GM23248 (cell line): ENCODE data around the gene AEBP1. TPM values are rescaled to one million over a fixed set of nuclear protein-coding genes. Genes with fewer than 3 reads are reported as not detected.

ENCODE experiments used
- DNase-seq: peaks from one replicate; pipeline ENCODE4 v3.0.0-alpha.2; 2015
- H2AFZ ChIP-seq: fragments of 200-600 bp; sonication (generic); 2 replicates; pipeline ENCODE4 v1.6.1; 2016; ENCODE audit warnings: antibody characterized with exemption
- H3F3A ChIP-seq: fragments of 200-600 bp; sonication (generic); 2 replicates; pipeline ENCODE4 v1.6.1; 2016; ENCODE audit warnings: mild to moderate bottlenecking, antibody characterized with exemption, mixed run types; ENCODE audit not compliant: insufficient read depth
- H3K27ac ChIP-seq: fragments of 200-600 bp; sonication (generic); 2 replicates; pipeline ENCODE4 v1.5.1; 2016; ENCODE audit warnings: mild to moderate bottlenecking
- H3K27me3 ChIP-seq: fragments of 200-600 bp; sonication (generic); replicated peaks from 2 replicates; pipeline ENCODE4 v1.6.1; 2016; ENCODE audit warnings: mild to moderate bottlenecking; ENCODE audit not compliant: insufficient read depth
- H3K36me3 ChIP-seq: fragments of 200-600 bp; sonication (generic); 2 replicates; pipeline ENCODE4 v1.6.1; 2016; ENCODE audit warnings: low read depth, mild to moderate bottlenecking
- H3K4me1 ChIP-seq: fragments of 200-600 bp; sonication (generic); 2 replicates; pipeline ENCODE4 v1.6.1; 2016; ENCODE audit warnings: mild to moderate bottlenecking; ENCODE audit not compliant: insufficient read depth
- H3K4me2 ChIP-seq: fragments of 200-600 bp; sonication (generic); one replicate; pipeline ENCODE4 v1.6.1; 2016; ENCODE audit warnings: mild to moderate bottlenecking; ENCODE audit not compliant: unreplicated experiment
- H3K4me3 ChIP-seq: fragments of 200-600 bp; sonication (generic); 2 replicates; pipeline ENCODE4 v1.5.1; 2016; ENCODE audit warnings: mild to moderate bottlenecking
- H3K79me2 ChIP-seq: fragments of 200-600 bp; sonication (generic); 2 replicates; pipeline ENCODE4 v1.6.1; 2016; ENCODE audit warnings: mild to moderate bottlenecking; ENCODE audit not compliant: insufficient read depth
- H3K9ac ChIP-seq: fragments of 200-600 bp; sonication (generic); 2 replicates; pipeline ENCODE4 v1.6.1; 2016; ENCODE audit warnings: mild to moderate bottlenecking
- H3K9me2 ChIP-seq: fragments of 200-600 bp; sonication (generic); 2 replicates; pipeline ENCODE4 v1.6.1; 2016; ENCODE audit warnings: mixed run types, mild to moderate bottlenecking, moderate library complexity; ENCODE audit not compliant: insufficient read depth
- H3K9me3 ChIP-seq: fragments of 200-600 bp; sonication (generic); one replicate; pipeline ENCODE4 v1.6.1; 2017; ENCODE audit warnings: low read depth
- H4K20me1 ChIP-seq: fragments of 200-600 bp; sonication (generic); 2 replicates; pipeline ENCODE4 v1.6.0; 2016; ENCODE audit not compliant: insufficient read depth
- EZH2 ChIP-seq: fragments of 200-600 bp; sonication (generic); IDR thresholded peaks from 2 replicates; pipeline ENCODE4 v1.6.1; 2018; ENCODE audit warnings: antibody characterized with exemption, mild to moderate bottlenecking; ENCODE audit not compliant: insufficient read depth, poor library complexity, severe bottlenecking
- EZH2phosphoT487 ChIP-seq: fragments of 200-600 bp; sonication (generic); IDR thresholded peaks from 2 replicates; pipeline ENCODE4 v1.6.1; 2018; ENCODE audit warnings: antibody characterized with exemption, moderate library complexity, mild to moderate bottlenecking, low read depth; ENCODE audit not compliant: insufficient read depth
- WGBS, 2 experiments: methylation state at CpG; one replicate each; pipeline ENCODE4 v1.1.6; 2015 to 2017; ENCODE audit warnings: low lambda C conversion rate in 2 of 2, low coverage in 1 of 2; ENCODE audit errors: missing lambda C conversion rate in 2 of 2; 5-methylcytosine and 5-hydroxymethylcytosine counted together
- in situ Hi-C: fragments of 300-500 bp; cut with MboI; formaldehyde crosslinking; loops from 2 replicates; pipeline ENCODE4 v1.15.0; 2020
- polyA plus RNA-seq: library from polyadenylated mRNA; unstranded; fragments of >200 nt; fragmentation: Nextera tagmentation; extraction: Ambion mirVana; gene quantifications from 2 replicates; pipeline ENCODE4 v1.2.1, GENCODE V29; 2016
- total RNA-seq: library from RNA; depleted of rRNA; stranded (reverse); fragments of >200 nt; shearing (Covaris generic); gene quantifications from 2 replicates; pipeline ENCODE4 v1.2.3, GENCODE V29; 2014

Gene AEBP1
- total and polyA plus RNA-seq, 2 experiments from 2014 or later: 46.6 to 53.0 TPM

DNA sequence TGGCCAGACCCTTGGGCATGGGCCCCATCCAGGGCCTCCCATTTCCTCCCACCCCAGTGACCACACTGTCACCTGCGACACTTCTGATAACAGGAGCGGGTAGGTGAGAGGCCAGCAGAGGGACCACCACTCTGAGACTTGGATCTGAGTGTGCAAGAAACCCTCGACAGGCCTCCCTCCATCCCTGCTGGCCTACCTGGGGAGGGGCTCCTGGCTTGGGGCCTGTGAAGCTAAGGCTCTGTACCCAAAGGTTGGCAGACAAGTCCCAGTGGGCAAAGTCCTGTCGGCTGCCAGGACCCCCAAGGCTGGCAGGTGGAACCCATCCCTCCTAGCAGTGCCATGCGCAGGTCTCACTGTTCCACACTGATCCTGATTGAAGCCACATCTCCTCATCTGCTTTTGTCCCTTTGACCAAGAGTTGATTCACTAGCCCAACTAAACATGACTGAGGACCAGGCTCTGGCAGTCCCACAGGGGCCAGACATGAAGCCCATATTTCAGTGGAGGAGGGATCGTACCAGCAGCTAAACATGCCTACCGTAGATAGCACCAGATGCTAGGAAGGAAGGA is 37.6 kb upstream of the AEBP1 start:
- 72 to 79% methylated on average over 7 of the region's 7 CpGs for WGBS, 2 experiments
- Histone ChIP-seq H3K4me3 (no peak overlapping the region), H3K9me3 (no peaks in the 10 kb centered on the region), H3K36me3 (no peaks in the 10 kb centered on the region), H3K79me2 (no peaks in the 10 kb centered on the region), H2AFZ (no peak overlapping the region), H3K4me1 (peaks cover 13% of the 10 kb centered on the region; the same call in 1 of the 2 replicates), H3K9me2 (no peaks in the 10 kb centered on the region), H3K27me3 (no peaks in the 10 kb centered on the region), H3K4me2 (no peak overlapping the region), H3K9ac (no peak overlapping the region), H3F3A (peaks cover 28% of the 10 kb centered on the region), H4K20me1 (no peaks in the 10 kb centered on the region), H3K27ac (no peak overlapping the region)
- DNase-seq: no peak
- in situ Hi-C loops: no loop called here
- TF ChIP-seq EZH2phosphoT487: no peak
- TF ChIP-seq EZH2: no peak

DNA sequence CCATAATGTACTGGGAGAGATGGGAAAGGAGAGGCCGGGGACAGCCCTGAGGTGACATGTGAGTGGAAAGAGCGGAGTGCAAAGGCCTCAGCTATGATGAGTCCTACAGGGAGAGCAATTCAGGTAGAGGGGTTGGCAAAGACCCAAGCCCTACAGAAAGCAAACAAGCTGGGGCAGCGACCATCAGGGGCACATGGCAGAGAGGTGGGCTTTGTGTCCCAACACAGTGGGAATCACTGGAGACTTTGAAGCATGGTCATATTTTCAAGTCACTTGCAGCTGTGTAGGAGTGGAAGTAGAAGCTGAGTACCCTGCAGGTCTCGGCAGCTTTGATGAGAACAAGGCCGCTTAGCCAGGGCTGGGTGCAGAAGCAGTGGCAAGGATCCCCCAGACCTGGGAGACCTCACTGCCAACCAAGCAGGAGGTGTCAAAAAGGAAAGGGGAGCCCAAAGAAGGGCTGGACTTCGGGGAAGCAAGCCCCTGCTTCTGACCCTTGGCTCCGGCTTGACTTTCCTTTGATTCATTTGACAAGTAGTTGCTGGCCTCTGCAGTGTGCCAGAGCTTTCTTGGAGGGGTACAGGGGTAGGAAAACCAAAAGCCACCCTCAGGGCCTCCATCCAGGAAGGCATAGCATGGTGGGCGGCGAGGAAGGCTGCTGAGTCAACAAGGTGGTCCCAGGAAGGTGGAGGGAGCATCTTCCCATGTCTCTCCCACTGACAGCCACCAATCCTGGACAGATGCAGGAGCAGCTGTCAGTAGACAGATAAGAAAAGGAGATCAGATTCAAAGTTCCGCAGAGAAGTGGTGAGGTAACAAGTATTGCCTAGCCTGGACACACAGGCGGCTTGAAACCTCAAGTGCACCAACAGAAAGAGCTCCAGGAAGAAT is 36.8 kb upstream of the AEBP1 start:
- no peak overlapping the region for H2AFZ ChIP-seq
- H3K27me3 ChIP-seq: no peaks in the 10 kb centered on the region
- no peak overlapping the region for H3K27ac ChIP-seq
- no peaks in the 10 kb centered on the region for H3K79me2 ChIP-seq
- H4K20me1 ChIP-seq: no peaks in the 10 kb centered on the region
- 64 to 66% methylated on average over 11 of the region's 11 CpGs for WGBS, 2 experiments
- H3K9me2 ChIP-seq: no peaks in the 10 kb centered on the region
- no peaks in the 10 kb centered on the region for H3K9me3 ChIP-seq
- TF ChIP-seq EZH2 (no peak), EZH2phosphoT487 (no peak)
- H3K36me3 ChIP-seq: no peaks in the 10 kb centered on the region
- in situ Hi-C loops: no loop called here
- H3K4me3 ChIP-seq: no peak overlapping the region
- H3K4me2 ChIP-seq: no peak overlapping the region
- peaks cover 20% of the 10 kb centered on the region for H3K4me1 ChIP-seq
- peaks cover 34% of the 10 kb centered on the region for H3F3A ChIP-seq
- DNase-seq: no peak
- no peak overlapping the region for H3K9ac ChIP-seq

DNA sequence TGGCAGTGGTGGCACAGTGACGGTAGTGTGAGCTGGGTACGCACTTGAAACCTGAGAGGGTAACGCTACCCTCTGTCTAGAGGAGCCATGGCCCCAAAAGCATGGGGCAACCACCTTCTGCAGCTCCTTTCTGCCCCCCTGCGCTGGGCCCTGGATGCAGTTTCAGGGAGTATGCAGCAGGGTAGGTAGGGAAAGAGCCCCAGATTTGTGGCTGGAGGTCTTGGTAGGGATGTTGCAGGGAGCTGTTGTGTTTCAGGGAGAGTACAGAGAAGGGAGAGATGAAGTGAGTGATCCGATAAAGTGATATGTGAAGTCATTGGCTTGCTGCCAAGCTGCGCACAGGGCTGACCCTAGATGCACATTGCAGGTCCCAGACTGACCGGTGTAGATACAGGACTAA is 36.1 kb upstream of the AEBP1 start:
- Histone ChIP-seq H3K9me3 (no peaks in the 10 kb centered on the region), H3K9me2 (no peaks in the 10 kb centered on the region), H3K9ac (no peak overlapping the region), H3K4me3 (no peak overlapping the region), H3K4me2 (no peak overlapping the region), H3F3A (peaks cover 41% of the 10 kb centered on the region), H2AFZ (no peak overlapping the region), H4K20me1 (no peaks in the 10 kb centered on the region), H3K79me2 (no peaks in the 10 kb centered on the region), H3K36me3 (no peaks in the 10 kb centered on the region), H3K4me1 (peaks cover 27% of the 10 kb centered on the region), H3K27ac (no peak overlapping the region), H3K27me3 (no peaks in the 10 kb centered on the region)
- DNase-seq: peak; percentile 35
- 66 to 68% methylated on average over 7 of the region's 7 CpGs for WGBS, 2 experiments
- in situ Hi-C loops: no loop called here
- no peak for TF ChIP-seq EZH2
- no peak for TF ChIP-seq EZH2phosphoT487

DNA sequence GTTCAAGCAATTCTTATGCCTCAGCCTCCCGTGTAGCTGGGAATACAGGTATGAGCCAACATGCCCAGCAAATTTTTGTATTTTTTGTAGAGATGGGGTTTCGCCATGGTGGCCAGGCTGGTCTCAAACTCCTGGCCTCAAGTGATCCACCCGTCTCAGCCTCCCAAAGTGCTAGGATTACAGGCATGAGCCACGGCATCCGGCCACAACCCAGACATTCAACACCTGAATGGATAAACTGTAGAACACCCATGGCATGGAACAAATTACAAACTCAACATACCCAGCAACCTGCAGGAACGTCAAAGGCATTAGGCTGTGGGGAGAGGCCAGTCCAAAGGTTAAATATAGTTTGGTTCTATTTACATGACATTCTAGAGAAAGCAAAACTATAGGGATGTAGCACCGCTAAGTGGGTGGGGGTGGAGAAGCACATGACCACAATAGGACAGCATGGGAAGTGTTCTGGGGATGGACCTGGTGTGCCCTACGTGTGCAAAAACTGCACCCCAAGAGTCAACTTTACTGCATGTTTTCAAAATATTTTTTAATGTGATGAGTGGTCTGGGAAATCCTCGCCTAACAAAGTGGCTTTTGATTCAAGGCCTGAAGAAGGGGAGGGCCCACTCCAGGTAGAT is 32.3 kb upstream of the AEBP1 start:
- no peak for DNase-seq
- peak overlapping the region; percentile 69 for H3K27ac ChIP-seq
- WGBS, 2 experiments: 62 to 63% methylated on average over 9 of the region's 9 CpGs

More for the DNA sequence above, 32.3 kb upstream of the AEBP1 start:
- Histone ChIP-seq H3K4me3 (no peak overlapping the region), H3K4me1 (peaks cover 36% of the 10 kb centered on the region), H3K9me2 (no peaks in the 10 kb centered on the region), H3K79me2 (no peaks in the 10 kb centered on the region), H4K20me1 (no peaks in the 10 kb centered on the region), H2AFZ (no peak overlapping the region), H3K36me3 (no peaks in the 10 kb centered on the region; the same call in 1 of the 2 replicates), H3K27me3 (no peaks in the 10 kb centered on the region), H3K9ac (peak overlapping the region; percentile 68), H3K4me2 (no peak overlapping the region), H3K9me3 (no peaks in the 10 kb centered on the region), H3F3A (peaks cover 65% of the 10 kb centered on the region)
- TF ChIP-seq EZH2phosphoT487 (no peak), EZH2 (no peak)
- in situ Hi-C loops: loop anchor here (10.0 kb wide), 1 partner anchor 123 kb away; no protein-coding TSS in a partner anchor
